Measurements from ENCODE around the gene STH.
"Not testable (repeated sequence)": the region's sequence is repeated elsewhere in the genome, so short reads cannot be mapped to it uniquely, and the experiment has no call there.

Gene STH

DNA sequence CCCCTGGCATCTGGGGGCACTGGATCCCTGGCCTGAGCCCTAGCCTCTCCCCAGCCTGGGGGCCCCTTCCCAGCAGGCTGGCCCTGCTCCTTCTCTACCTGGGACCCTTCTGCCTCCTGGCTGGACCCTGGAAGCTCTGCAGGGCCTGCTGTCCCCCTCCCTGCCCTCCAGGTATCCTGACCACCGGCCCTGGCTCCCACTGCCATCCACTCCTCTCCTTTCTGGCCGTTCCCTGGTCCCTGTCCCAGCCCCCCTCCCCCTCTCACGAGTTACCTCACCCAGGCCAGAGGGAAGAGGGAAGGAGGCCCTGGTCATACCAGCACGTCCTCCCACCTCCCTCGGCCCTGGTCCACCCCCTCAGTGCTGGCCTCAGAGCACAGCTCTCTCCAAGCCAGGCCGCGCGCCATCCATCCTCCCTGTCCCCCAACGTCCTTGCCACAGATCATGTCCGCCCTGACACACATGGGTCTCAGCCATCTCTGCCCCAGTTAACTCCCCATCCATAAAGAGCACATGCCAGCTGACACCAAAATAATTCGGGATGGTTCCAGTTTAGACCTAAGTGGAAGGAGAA is 13.5 kb downstream of the STH start:
- Histone ChIP-seq H3K36me3 (no peaks in the 10 kb centered on the region), H3K9me3 (no peaks in the 10 kb centered on the region), H3K4me3 (ENCODE audit: low read depth, low read length) (no peak overlapping the region), H3K4me1 (peaks cover 4% of the 10 kb centered on the region), H3K27me3 (no peaks in the 10 kb centered on the region)
- TF ChIP-seq, protein P1, sequence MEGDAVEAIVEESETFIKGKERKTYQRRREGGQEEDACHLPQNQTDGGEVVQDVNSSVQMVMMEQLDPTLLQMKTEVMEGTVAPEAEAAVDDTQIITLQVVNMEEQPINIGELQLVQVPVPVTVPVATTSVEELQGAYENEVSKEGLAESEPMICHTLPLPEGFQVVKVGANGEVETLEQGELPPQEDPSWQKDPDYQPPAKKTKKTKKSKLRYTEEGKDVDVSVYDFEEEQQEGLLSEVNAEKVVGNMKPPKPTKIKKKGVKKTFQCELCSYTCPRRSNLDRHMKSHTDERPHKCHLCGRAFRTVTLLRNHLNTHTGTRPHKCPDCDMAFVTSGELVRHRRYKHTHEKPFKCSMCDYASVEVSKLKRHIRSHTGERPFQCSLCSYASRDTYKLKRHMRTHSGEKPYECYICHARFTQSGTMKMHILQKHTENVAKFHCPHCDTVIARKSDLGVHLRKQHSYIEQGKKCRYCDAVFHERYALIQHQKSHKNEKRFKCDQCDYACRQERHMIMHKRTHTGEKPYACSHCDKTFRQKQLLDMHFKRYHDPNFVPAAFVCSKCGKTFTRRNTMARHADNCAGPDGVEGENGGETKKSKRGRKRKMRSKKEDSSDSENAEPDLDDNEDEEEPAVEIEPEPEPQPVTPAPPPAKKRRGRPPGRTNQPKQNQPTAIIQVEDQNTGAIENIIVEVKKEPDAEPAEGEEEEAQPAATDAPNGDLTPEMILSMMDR (IDR thresholded peaks at IDR 0.05; ENCODE audit: low read depth, low read length) = no peak
- DNase-seq = no peak

DNA sequence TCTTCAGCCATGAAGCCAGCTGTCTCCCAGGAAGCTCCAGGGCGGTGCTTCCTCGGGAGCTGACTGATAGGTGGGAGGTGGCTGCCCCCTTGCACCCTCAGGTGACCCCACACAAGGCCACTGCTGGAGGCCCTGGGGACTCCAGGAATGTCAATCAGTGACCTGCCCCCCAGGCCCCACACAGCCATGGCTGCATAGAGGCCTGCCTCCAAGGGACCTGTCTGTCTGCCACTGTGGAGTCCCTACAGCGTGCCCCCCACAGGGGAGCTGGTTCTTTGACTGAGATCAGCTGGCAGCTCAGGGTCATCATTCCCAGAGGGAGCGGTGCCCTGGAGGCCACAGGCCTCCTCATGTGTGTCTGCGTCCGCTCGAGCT is 14.1 kb downstream of the STH start:
- H3K9me3 ChIP-seq = no peaks in the 10 kb centered on the region
- no peaks in the 10 kb centered on the region for H3K36me3 ChIP-seq
- H3K4me1 ChIP-seq = peaks cover 4% of the 10 kb centered on the region
- H3K4me3 ChIP-seq (ENCODE audit: low read depth, low read length) = no peak overlapping the region
- DNase-seq = no peak
- TF ChIP-seq, protein P1 (IDR thresholded peaks at IDR 0.05; ENCODE audit: low read depth, low read length) = no peak
- no peaks in the 10 kb centered on the region for H3K27me3 ChIP-seq

DNA sequence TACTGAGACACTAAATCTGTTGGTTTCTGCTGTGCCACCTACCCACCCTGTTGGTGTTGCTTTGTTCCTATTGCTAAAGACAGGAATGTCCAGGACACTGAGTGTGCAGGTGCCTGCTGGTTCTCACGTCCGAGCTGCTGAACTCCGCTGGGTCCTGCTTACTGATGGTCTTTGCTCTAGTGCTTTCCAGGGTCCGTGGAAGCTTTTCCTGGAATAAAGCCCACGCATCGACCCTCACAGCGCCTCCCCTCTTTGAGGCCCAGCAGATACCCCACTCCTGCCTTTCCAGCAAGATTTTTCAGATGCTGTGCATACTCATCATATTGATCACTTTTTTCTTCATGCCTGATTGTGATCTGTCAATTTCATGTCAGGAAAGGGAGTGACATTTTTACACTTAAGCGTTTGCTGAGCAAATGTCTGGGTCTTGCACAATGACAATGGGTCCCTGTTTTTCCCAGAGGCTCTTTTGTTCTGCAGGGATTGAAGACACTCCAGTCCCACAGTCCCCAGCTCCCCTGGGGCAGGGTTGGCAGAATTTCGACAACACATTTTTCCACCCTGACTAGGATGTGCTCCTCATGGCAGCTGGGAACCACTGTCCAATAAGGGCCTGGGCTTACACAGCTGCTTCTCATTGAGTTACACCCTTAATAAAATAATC is 14.6 kb downstream of the STH start:
- Histone ChIP-seq H3K4me1 (peaks cover 4% of the 10 kb centered on the region), H3K9me3 (no peaks in the 10 kb centered on the region), H3K4me3 (ENCODE audit: low read depth, low read length) (no peak overlapping the region), H3K27me3 (no peaks in the 10 kb centered on the region), H3K36me3 (no peaks in the 10 kb centered on the region; the same call in 1 of the 2 replicates)
- TF ChIP-seq, protein P1 (IDR thresholded peaks at IDR 0.05; ENCODE audit: low read depth, low read length) = no peak
- peak; percentile 47 for DNase-seq

DNA sequence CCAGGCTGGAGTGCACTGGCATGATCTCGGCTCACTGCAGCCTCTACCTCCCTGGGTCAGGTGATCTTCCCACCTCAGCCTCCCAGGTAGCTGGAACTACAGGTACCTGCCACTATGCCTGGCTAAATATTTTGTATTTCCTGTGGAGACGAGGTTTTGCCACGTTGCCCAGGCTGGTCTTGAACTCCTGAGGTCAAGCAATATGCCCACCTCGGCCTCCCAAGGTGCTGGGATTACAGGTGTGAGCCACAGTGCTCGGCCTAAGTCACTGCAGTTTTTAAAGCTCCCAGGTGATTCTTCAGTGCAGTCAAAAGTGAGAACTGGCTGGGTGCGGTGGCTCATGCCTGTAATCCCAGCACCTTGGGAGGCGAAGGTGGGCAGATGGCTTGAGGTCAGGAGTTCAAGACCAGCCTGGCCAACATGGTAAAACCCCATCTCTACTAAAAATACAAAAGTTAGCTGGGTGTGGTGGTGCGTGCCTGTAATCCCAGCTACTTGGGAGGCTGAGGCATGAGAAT is 20.4 kb downstream of the STH start:
- peaks cover 14% of the 10 kb centered on the region for H3K4me1 ChIP-seq
- H3K4me3 ChIP-seq (ENCODE audit: low read depth, low read length); H3K9me3 ChIP-seq; H3K36me3 ChIP-seq; DNase-seq; H3K27me3 ChIP-seq: not testable (repeated sequence)

DNA sequence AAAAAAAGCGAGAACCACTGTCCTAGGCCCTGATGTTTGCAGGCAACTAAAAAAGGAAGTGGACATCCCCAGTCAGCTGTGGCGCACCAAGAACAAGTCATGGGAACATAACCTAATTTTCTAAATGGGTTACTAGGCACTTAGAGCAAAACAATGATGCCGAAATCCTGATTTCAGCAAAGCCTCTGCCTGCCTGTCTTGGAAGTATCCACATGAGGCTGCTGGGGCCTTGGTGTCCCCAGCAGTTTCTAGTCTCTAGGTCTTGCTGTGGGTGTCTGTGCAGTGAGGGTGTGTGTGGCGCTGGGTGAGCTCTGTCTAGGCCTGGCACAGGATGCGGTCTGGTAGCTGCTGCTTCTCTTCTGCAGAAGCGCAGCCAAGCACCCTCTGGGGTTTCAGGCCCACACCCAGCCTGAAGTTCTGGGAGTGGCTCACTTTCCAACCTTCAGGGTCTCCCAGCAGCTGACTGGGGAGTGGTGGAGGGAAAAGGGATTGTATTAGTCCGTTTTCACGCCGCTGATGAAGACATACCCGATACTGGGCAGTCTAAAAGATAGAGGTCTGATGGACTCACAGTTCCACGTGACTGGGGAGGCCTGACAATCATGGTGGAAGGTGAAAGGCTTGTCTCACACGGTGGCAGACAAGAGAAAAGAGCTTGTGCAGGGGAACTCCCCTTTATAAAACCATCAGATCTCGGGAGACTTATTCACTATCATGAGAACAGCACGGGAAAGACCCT is 21.1 kb downstream of the STH start:
- Histone ChIP-seq H3K4me3 (ENCODE audit: low read depth, low read length) (no peak overlapping the region), H3K27me3 (no peaks in the 10 kb centered on the region), H3K36me3 (peaks cover 12% of the 10 kb centered on the region), H3K4me1 (peaks cover 14% of the 10 kb centered on the region), H3K9me3 (no peaks in the 10 kb centered on the region)
- TF ChIP-seq, protein P1 (IDR thresholded peaks at IDR 0.05; ENCODE audit: low read depth, low read length) = no peak
- DNase-seq = no peak

DNA sequence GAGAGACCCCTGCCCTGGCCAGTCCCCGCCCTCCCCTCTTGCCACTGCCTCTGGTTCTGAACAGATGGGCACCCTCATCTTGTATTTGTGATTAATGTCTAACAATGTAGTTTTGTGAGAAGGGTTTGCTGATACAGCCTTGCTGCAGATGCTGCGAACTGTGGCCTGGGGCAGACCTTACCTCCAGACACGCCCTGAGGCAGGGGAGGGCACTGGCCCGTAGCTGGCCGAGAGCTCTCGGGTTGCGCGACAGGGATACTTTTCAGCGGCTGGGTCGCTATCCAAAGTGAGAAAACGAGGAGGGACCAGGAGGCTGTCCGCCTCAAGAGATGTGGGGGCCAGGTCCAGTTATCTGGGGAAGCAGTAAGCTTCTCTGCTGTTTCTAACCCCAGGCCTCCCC is 21.9 kb downstream of the STH start:
- peak; percentile 47 for DNase-seq
- TF ChIP-seq, protein P1 (IDR thresholded peaks at IDR 0.05; ENCODE audit: low read depth, low read length) = no peak
- H3K4me1 ChIP-seq = peaks cover 14% of the 10 kb centered on the region

DNA sequence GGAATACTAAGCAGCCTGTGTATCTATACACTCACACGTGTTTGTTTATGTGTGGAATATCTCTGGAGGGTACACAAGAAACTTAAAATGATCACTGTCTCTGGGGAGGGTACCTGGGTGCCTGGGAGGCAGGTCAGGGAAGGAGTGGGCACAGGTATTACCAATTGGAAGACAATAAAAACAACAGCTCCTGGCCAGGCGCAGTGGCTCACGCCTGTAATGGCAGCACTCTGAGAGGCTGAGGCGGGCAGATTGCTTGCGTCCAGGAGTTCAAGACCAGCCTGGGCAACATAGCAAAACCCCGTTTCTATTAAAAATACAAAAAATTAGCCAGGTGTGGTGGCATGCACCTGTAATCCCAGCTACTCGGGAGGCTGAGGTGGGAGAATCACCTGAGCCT is 24.3 kb downstream of the STH start:
- peaks cover 14% of the 10 kb centered on the region for H3K4me1 ChIP-seq
- not testable (repeated sequence) for H3K4me3 ChIP-seq (ENCODE audit: low read depth, low read length); H3K9me3 ChIP-seq; H3K27me3 ChIP-seq; DNase-seq
- peaks cover 38% of the 10 kb centered on the region for H3K36me3 ChIP-seq

More for the DNA sequence above, 21.9 kb downstream of the STH start:
- no peak overlapping the region for H3K4me3 ChIP-seq (ENCODE audit: low read depth, low read length)
- H3K9me3 ChIP-seq = no peaks in the 10 kb centered on the region
- H3K27me3 ChIP-seq = no peaks in the 10 kb centered on the region
- peaks cover 20% of the 10 kb centered on the region for H3K36me3 ChIP-seq

Measured in BE2C (cell line).